Hippocampal formation (tissue), 2 donors: Measurements from ENCODE around the gene MAP3K2.

ENCODE experiments used
- DNase-seq, 2 donors: peaks; one replicate each; lab custom pipeline; 2025; lab: John Stamatoyannopoulos, UW

The MAP3K2 gene

DNA sequence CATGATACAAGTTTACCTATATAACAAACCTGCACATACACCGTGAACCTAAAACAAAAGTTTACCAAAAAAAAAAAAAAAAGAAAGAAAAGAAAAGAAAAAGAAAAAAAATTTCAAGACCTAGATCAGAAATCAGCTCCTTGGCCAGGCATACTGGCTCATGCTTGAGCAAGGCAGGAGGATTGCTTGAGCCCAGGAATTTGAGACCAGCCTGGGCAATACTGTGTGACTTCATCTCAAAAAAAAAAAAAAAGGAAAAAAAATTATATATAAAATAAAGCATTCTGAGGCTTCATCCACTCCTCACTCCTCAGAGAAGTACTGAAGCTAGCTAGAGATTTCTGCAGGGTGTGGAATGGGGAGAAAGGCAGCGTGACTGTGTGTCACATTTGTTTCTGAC lies 18.7 kb upstream of the MAP3K2 start:
- DNase-seq: no peak

GRCh38 chr2:127405255-127405610 lies 17.5 kb upstream of the MAP3K2 start:
- DNase-seq: no peak

- peak in 1 of 2 donors; percentile 4 for DNase-seq
Measured at GRCh38 chr2:127404466-127405254, 16.9 kb upstream of the MAP3K2 start.

DNA sequence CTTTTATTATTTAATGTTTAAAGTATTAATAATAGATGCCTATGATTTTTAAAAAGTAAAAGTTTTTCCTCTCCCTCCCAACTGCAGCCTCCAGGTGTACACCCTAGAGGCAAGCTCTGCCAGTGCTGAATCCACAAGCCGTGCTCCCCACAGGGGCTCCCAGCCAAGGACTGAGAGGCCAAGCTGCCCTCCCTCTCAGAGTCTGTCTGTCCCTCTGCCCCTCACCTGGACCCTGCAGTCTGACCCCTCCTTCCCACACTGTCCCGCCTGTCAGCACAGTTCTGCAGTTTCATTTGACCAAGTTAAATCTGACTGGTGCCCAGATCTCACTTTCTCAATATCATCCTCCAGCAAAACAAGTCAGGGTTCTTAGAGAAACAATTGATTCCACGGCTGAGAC lies 15.7 kb upstream of the MAP3K2 start:
- DNase-seq: no peak

- DNase-seq: no peak
Measured at GRCh38 chr2:127401757-127402695, 14.3 kb upstream of the MAP3K2 start.

DNA sequence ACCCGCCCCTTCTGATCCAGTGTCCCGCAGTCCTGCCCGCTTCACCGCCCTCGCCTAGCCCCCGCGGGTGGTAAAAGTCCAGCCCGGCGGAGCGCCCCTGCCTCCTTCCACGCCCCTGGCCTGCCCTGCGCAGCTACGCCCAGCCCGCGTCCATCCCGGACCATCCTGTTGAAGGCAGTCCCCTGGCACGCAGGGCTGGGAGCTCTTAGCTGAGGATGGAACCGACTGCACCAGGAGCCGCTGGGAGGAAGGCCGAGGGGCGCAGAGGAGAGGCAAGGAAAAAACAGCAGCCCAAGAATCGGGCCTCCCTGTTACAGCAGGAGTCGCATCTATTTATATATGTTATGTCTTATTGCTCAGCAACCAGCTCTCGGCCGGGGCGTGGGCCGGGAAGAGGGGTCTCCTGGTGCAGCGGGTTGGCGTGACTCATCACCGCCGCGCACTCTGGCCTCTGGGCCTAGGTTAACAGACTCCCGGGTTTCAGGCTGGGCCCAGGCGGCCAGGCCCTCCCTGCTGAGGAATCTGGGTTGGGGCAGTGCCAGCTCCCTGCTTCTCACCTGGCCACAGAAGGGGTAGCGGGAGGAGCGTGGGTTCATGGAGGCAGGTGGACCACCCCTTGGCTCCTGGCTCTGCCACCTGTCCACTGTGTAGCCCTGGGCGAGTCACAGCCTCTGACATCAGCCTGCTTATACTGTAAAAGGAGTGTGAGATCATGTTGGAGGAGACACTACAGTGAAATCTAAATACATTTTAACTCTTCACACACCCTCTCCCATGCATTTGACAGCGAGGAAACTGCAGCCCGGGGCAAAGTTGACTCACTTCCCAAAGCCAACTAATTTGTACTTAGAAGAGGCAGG lies 13.4 kb upstream of the MAP3K2 start:
- no peak for DNase-seq

- no peak for DNase-seq
Measured at GRCh38 chr2:127400533-127400896, 12.7 kb upstream of the MAP3K2 start.

GRCh38 chr2:127398239-127398590 lies 10.4 kb upstream of the MAP3K2 start:
- peak in 1 of 2 donors; percentile 18 for DNase-seq

DNA sequence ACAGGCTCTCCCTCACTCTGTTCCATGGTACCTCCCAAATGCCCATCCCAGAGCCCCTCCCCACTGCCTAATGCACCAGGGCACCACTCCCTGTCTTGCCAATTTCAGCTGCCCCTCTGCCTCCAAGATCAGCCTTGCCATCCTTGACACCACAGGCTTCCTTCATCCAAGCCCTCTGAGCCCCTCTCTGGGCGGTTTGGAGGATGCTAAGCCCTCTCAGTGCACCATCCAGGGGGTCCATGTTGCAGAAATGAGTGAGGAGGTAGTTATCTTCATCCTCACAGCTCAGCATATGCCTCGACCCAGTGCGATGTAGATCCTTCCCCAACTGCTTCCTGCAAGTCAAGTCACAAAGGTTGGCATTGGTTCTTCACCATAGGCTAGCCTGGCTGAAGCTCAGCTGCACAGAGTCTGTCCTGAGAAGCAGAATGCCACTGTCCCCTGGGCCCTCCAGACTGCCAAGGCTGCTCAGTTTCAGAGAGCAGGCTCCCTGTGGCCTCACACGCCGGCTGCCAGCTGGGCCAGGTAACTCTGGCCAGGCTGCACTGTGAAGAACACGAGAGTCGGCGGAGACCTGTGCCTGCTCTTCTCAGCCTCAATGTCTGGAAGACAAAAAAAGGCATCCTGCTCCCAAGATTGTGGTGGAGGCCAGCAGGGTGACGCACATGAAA lies 9.9 kb upstream of the MAP3K2 start:
- no peak for DNase-seq

DNA sequence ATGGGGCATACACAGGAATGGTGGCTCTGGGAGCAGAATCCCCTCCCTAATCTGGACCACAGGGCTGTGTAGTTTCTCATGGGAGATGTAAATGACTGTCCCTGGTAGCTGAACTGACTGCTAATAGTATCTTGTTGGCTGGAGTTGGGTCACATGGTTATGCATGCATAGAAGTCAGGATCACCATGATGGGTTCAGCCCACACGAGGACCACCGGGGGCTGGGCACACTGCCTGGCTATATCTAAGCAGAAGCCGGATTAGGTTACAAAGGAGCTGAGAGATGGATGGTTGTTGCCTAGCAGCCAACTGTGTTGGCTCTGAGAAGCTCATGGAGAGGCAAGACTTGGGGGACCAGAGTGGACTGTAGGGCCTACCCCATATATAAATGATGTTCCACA lies 6.7 kb upstream of the MAP3K2 start:
- no peak for DNase-seq

DNA sequence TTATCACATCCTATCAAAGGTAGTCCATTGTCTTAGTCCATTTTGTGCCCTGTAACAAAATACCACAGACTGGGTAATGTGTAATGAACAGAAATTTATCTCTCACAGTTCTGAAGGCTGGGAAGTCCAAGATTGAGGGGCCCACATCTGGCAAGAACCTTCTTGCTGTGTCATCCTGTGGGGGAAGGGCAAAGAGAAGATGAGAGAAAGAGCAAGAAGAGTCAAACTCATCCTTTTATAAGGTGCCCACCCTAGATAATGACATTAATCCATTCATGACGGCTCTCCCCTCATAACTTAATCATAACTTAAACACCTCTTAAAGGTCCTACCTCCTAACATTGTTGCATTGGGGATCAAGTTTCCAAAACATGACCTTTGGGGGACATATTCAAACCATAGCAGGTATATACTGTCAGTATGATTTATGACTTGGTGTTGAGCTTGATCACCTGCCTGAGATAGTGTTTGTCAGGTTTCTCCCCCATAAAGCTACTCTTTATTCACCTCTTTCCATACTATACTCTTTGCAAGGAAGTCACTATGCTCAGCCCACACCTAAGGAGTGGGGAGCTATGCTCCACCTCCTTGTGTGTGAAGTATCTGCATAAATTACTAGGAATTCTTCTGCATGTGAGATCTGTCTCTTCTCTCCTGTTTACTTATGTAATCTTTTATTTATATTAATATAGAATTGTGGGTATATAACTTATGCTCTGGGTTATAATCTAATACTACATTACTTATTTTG lies 5.2 kb upstream of the MAP3K2 start:
- DNase-seq: no peak

- no peak for DNase-seq
Measured at GRCh38 chr2:127392133-127392827, 4.5 kb upstream of the MAP3K2 start.

GRCh38 chr2:127389778-127390435 lies 2.1 kb upstream of the MAP3K2 start:
- no peak for DNase-seq

DNA sequence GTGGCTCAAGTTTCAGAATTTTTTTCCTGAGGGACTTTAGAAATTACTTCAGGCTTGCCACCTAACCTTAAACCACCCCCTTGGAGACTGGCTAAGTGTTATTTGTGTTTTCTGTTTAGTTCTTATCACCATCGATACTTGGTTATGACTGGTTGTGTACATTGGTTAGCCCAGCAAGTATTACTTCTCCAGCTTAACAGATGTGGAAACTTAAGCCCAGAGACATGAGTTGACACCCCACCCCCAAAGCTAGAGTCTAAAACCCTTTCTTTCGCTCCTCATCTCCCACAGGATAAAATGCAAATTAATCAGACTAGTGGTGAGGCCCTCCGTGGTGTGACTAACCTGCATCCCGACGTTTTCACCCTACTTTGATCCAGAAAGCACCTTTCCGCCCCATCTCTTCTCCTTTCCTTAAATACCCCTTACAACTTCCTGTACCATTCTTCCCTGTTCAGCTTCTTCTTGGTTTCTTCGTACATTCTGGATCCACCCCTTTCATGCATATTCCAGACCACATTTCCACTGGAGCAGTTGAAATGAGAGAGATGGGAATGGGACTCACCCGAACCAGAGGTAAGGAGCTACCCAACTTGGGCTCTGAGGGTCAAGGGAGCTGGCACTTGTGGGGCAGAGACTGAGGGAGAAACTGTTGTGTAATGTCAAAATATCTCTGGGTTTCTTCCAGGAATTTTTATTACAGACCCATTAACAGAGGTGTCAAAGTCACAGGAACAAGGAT lies 819 bp upstream of the MAP3K2 start:
- DNase-seq: no peak

DNA sequence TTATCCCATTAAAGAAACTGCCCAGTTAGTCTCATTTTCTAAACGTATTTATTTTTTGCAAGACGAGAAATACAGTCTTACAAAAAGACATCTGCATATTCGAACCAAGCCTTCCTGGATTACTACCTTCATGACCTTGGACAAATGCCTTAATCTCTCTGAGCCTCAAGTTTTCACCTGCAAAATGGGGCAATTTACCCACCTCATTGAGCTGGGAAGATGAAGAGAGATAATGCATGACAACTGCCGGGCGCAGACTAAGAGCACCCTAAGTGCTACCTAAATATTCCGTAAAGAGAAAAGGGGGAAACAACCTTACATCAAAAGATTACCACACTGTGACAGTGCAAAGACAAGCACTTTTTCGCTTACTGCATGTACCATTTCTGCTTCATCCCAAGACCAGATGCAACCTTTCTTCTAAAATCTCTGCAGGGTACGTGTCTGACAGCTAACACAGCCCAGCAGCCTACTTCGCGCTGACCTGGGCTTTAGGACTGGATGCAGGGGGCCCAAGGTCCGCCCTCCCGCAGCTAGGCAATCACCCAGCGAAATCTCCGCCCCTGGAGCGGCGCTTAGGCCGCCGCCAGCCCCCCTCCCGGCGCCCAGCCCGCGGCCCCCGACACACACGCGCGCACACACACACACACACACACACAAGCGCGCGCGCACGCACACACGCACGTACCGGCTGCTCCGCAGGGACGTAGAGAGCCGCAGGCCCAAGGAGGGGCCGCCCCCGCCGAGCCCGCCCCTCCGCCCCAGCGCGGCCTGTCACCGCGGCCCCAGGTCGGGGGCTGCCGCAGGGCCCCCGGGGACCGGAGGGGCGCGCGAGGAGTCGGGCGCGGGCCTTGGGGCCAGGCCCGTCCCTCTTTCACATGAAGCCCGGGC lies 766 bp downstream of the MAP3K2 start:
- DNase-seq: peak; percentile 65 to 74

- no peak for DNase-seq
Measured at GRCh38 chr2:127386246-127386645, 1.5 kb downstream of the MAP3K2 start.

DNA sequence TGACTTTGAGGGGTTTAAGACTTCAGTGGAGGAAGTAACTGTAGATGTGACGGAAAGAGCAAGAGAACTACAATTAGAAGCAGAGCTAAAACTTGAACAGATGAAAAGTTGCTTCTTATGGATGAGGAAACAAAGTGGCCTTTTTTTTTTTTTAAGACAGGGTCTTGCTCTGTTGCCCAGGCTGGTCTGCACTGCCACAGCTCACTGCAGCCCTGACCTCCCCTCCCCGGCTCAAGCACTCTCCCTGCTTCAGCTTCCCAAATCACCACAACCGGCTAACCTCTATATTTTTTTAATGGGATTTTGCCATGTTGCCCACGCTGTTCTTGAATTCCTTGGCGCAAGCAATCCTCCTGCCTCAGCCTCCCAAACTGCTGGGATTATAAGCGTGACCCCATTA lies 3.2 kb downstream of the MAP3K2 start:
- no peak for DNase-seq

DNA sequence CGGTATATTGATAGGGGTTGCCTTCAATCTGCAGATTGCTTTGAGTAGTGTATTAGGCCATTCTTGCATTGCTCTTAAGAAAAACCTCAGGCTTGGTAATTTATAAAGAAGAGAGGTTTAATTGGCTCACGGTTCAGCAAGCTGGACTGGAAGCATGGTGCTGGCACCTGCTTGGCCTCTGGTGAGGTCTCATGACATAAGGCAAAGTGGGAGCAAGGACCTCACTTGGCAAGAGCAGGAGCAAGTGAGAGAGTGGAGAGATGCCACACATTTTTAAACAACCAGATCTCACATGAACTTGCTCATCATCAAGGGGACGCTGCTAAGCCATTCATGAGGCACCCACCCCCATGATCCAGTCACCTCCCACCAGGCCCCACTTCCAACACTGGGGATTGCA lies 4.9 kb downstream of the MAP3K2 start:
- DNase-seq: no peak
